ENCODE results near the gene HEPACAM2.

Gene HEPACAM2

GRCh38 chr7:93156884-93157283 is 69.4 kb downstream of the HEPACAM2 start:
- no peak for DNase-seq (ENCODE audit: low read depth)
- no peak overlapping the region for H3K4me3 ChIP-seq (ENCODE audit: low read depth, low read length)

DNA sequence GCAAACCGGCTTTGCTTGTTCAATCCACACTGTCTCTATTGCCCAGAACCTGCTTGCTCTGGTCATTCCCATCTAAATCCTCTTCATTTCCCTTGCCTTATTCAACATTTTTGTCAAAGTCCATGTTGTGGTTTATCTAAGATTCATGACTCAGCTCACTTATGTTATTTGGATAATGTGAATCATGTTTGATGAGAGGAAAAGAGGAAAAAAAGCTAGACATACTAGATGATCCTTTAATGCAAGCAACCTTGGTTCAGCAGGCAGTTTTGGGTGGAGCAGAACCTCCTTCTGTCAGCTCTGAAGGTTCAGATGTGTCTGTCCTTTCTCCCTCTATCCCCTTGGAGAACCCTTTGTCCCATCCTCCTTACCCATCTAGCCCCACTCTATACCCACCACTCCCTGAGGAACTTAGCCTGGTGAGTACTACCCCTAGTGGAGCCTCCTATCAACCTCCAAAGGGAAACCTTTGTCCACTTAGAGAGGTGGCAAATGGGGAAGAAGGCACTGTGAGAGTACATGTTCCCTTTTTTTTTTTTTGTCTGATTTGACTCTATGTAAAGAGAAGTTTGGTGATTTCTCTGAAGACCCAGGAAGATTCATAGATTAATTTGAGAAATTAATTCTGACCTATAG is 76.0 kb downstream of the HEPACAM2 start:
- DNase-seq (ENCODE audit: low read depth) = no peak

GRCh38 chr7:93148727-93149126 is 77.5 kb downstream of the HEPACAM2 start:
- no peak for DNase-seq (ENCODE audit: low read depth)
- H3K4me3 ChIP-seq (ENCODE audit: low read depth, low read length) = no peak overlapping the region

More for the DNA sequence above, 76.0 kb downstream of the HEPACAM2 start:
- H3K4me3 ChIP-seq (ENCODE audit: low read depth, low read length) = no peak overlapping the region

GRCh38 chr7:93148144-93148543 is 78.1 kb downstream of the HEPACAM2 start, which contains the start of gene SAMD9L:
SAMD9L (minus strand) TSS chr7:93148385; CDS start chr7:93135971, 12,414 bp downstream.
- DNase-seq (ENCODE audit: low read depth) = no peak
- peak within 1 kb of the TSS; percentile 22 for H3K4me3 ChIP-seq (ENCODE audit: low read depth, low read length)

DNA sequence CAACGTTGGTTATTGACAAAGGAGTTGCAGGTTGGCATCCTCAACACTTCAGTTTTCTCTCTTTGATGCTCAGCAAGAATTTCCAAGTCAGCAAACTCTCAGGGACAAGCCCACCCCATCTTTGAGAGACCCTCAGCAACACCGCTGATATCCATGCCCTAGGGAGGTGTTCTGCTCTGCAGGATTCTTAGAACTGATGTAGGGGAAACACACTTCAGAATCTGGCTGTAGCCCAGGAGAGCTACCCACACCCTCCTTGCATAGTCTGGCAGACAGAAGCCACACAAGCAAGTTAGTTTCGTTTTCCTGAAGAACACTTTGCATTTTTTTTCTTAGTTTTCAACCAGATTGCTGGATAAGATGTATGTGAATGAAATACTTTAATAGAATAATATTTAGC is 78.9 kb downstream of the HEPACAM2 start:
- no peak for DNase-seq (ENCODE audit: low read depth)
- peak overlapping the region; percentile 22 for H3K4me3 ChIP-seq (ENCODE audit: low read depth, low read length)

GRCh38 chr7:93146472-93147141 is 79.7 kb downstream of the HEPACAM2 start:
- no peak overlapping the region for H3K4me3 ChIP-seq (ENCODE audit: low read depth, low read length)
- no peak for DNase-seq (ENCODE audit: low read depth)

GRCh38 chr7:93146036-93146435 is 80.2 kb downstream of the HEPACAM2 start:
- no peak overlapping the region for H3K4me3 ChIP-seq (ENCODE audit: low read depth, low read length)
- no peak for DNase-seq (ENCODE audit: low read depth)

- DNase-seq (ENCODE audit: low read depth) = no peak
- no peak overlapping the region for H3K4me3 ChIP-seq (ENCODE audit: low read depth, low read length)
Measured at GRCh38 chr7:93145354-93145753, 80.9 kb downstream of the HEPACAM2 start.

DNA sequence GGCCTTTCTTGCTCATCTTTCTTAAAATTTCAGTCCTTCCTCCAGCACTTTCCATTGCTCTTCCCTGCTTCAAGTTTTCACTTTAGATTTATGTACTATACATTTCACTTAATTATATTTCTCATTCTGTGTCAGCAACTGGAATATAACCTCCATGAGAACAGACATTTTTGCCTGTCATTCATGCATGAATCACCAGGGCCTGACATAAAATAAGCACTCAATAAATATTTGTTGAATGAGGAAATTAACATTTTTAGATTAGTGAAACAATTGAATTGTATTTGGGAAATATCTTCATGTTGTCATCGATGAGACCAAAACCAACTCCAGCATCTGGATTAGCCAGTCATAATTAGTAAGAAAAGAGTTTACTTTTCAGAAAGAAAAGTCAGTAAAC is 84.1 kb downstream of the HEPACAM2 start:
- no peak overlapping the region for H3K4me3 ChIP-seq (ENCODE audit: low read depth, low read length)
- DNase-seq (ENCODE audit: low read depth) = no peak

DNA sequence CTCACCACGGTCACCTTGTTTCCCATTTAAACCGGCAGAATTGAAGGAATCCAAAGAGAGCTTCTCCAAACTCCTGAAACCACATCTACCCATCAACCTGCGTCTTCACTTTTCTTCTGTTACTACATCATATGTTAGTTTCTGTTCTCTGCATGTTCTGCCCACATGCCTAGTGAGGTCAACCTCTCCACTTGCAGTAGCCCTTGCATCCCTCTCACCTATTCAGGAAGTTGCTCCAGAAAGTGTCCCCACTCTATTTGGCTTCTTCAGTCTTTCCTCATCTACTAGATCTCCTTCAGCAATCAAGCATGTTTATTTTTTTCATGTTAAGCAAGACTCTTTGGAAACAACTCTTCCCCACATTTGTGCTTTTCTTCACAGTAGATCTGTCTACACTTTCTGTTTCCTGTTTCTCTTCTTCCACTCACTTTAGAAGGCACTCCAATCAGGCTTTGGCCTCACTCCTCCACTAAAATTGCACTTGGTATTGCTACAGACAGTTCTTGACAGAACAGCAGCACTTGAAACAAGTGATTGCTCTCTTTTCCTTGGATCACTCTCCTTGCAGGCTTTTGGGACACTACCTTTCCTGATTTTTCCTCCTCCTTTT is 85.6 kb downstream of the HEPACAM2 start:
- no peak for DNase-seq (ENCODE audit: low read depth)
- no peak overlapping the region for H3K4me3 ChIP-seq (ENCODE audit: low read depth, low read length)

- no peak for DNase-seq (ENCODE audit: low read depth)
- H3K4me3 ChIP-seq (ENCODE audit: low read depth, low read length) = no peak overlapping the region
Measured at GRCh38 chr7:93138576-93138975, 87.7 kb downstream of the HEPACAM2 start.
